ENCODE results near the gene CDH13. TPM values are rescaled to one million over a fixed set of nuclear protein-coding genes. Genes with fewer than 3 reads are reported as not detected.

CDH13 gene
- total and polyA plus RNA-seq, 2 of the 8 experiments (the other 6 are each of a cell fraction or from before 2014, with no cell fraction given), result 2.3 to 2.4 TPM

- TF ChIP-seq CTBP2 (IDR thresholded peaks at IDR 0.05; ENCODE audit: borderline replicate concordance, insufficient read depth, insufficient read length, low read length) (no peak), BRCA1 (IDR thresholded peaks at IDR 0.05; ENCODE audit: low read depth, low read length) (no peak), EZH2 (IDR thresholded peaks at IDR 0.05; ENCODE audit: low read depth, low read length, severe bottlenecking) (no peak)
Observed at GRCh38 chr16:83803811-83804210, 1177.0 kb downstream of the CDH13 start (continued).
